Right lobe of liver (tissue), 6 donors: ENCODE results near the gene GLP1R. TPM values are rescaled to one million over a fixed set of nuclear protein-coding genes. Genes with fewer than 3 reads are reported as not detected.

Source experiments
- ATAC-seq, 4 donors: fragments of 200-7000 bp; cut with Tn5 transposase; one replicate each; pipeline ENCODE4 v1.9.1; 2020; ENCODE audit warnings: mild to moderate bottlenecking in 4 of 4, moderate library complexity in 4 of 4
- DNase-seq, 3 donors: peaks; one replicate each; pipeline ENCODE4 v3.0.0-alpha.2; 2020
- H3K27ac ChIP-seq, 3 donors: fragments of 200-600 bp; one replicate each; pipeline ENCODE4 v1.8.0; 2022
- H3K27me3 ChIP-seq, 2 donors: fragments of 200-600 bp; one replicate each; pipeline ENCODE4 v1.8.0; 2022
- H3K36me3 ChIP-seq, 4 donors: fragments of 200-600 bp; sonication (generic) in 1 of 4; one replicate each; pipeline versions ENCODE4 v1.5.1 to v1.8.0; 2017 to 2022; ENCODE audit warnings: control low read depth in 1 of 4
- H3K4me1 ChIP-seq, 4 donors: fragments of 200-600 bp; sonication (generic) in 1 of 4; one replicate each; pipeline versions ENCODE4 v1.5.1 to v1.8.0; 2017 to 2022; ENCODE audit warnings: control low read depth in 1 of 4
- H3K4me3 ChIP-seq, 3 donors: fragments of 200-600 bp; one replicate each; pipeline ENCODE4 v1.8.0; 2022
- H3K9me3 ChIP-seq, 4 donors: fragments of 200-600 bp; sonication (generic) in 1 of 4; one replicate each; pipeline versions ENCODE4 v1.5.1 to v1.8.0; 2017 to 2022; ENCODE audit warnings: control low read depth in 1 of 4
- POLR2A ChIP-seq: fragments of 450-650 bp; IDR thresholded peaks from one replicate; pipeline ENCODE4 v1.6.1; 2017; ENCODE audit warnings: antibody characterized with exemption, mild to moderate bottlenecking
- WGBS: methylation state at CpG from one replicate; pipeline ENCODE4 v1.1.6; 2018; ENCODE audit warnings: low coverage, low lambda C conversion rate; ENCODE audit not compliant: insufficient coverage; ENCODE audit errors: missing lambda C conversion rate; 5-methylcytosine and 5-hydroxymethylcytosine counted together
- intact Hi-C, 2 donors: fragments of 100-400 bp; cut with DNase I; formaldehyde crosslinking; loops; one replicate each; pipeline versions ENCODE4 v1.11.2 to v1.14.1; 2022
- total RNA-seq, 6 experiments: library from RNA; depleted of rRNA in 2 of 6; stranded (reverse); fragments of >200 nt in 2 of 6; fragmentation: NEBNext Ultra II Directional in 3 of 6; extraction: Animal tissue kit (Norgen Biotek cat#: 25700) in 3 of 6; gene quantifications; one replicate each; pipeline versions ENCODE4 v1.1.0 to v1.2.4, GENCODE V29; 2016 to 2023
- TF ChIP-seq, protein P1 (sequence below), 4 donors: fragments of 200-600 bp in 3 of 4; fragments of 450-650 bp in 1 of 4; IDR thresholded peaks; one replicate each; pipeline versions ENCODE4 v1.5.1 to v1.8.0; 2016 to 2022; ENCODE audit warnings: antibody characterized with exemption in 4 of 4, mild to moderate bottlenecking in 2 of 4
- donor health status: DM: no; HTN: yes; CAD: no.
- donor health status: DM: no; HTN: no; CAD: no.
- donor health status: DM: no; HTN: no; CAD: no.
- donor health status: DM: no; HTN: yes; CAD: no.
- donor health status: DM: no; HTN: yes; CAD: no.

The GLP1R gene
- total RNA-seq, 6 experiments from 2014 or later, result not detected

- H3K27ac ChIP-seq, result no peak overlapping the region
- intact Hi-C loops, result no loop called here
- H3K4me1 ChIP-seq, result no peaks in the 10 kb centered on the region
- DNase-seq (no peak), ATAC-seq (peak in 1 of 4 donors; percentile 45)
- TF ChIP-seq POLR2A, result no peak
- TF ChIP-seq, protein P1, sequence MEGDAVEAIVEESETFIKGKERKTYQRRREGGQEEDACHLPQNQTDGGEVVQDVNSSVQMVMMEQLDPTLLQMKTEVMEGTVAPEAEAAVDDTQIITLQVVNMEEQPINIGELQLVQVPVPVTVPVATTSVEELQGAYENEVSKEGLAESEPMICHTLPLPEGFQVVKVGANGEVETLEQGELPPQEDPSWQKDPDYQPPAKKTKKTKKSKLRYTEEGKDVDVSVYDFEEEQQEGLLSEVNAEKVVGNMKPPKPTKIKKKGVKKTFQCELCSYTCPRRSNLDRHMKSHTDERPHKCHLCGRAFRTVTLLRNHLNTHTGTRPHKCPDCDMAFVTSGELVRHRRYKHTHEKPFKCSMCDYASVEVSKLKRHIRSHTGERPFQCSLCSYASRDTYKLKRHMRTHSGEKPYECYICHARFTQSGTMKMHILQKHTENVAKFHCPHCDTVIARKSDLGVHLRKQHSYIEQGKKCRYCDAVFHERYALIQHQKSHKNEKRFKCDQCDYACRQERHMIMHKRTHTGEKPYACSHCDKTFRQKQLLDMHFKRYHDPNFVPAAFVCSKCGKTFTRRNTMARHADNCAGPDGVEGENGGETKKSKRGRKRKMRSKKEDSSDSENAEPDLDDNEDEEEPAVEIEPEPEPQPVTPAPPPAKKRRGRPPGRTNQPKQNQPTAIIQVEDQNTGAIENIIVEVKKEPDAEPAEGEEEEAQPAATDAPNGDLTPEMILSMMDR (IDR thresholded peaks at IDR 0.05), result no peak
- WGBS, result 21% methylated on average over 4 of the region's 4 CpGs
- no peak overlapping the region for H3K4me3 ChIP-seq
- H3K9me3 ChIP-seq, result no peaks in the 10 kb centered on the region
- no peaks in the 10 kb centered on the region for H3K27me3 ChIP-seq
- H3K36me3 ChIP-seq, result no peaks in the 10 kb centered on the region
These were observed 11.5 kb upstream of the GLP1R start for GRCh38 chr6:39037082-39037508.

- no peaks in the 10 kb centered on the region for H3K27me3 ChIP-seq
These were observed 10.9 kb upstream of the GLP1R start for GRCh38 chr6:39037707-39038106.

GRCh38 chr6:39040080-39040673, 8.4 kb upstream of the GLP1R start:
- DNase-seq, result no peak
- H3K4me3 ChIP-seq, result no peak overlapping the region
- TF ChIP-seq POLR2A, result no peak
- TF ChIP-seq, protein P1 (IDR thresholded peaks at IDR 0.05), result no peak
- ATAC-seq, result no peak
- intact Hi-C loops, result no loop called here
- no peaks in the 10 kb centered on the region for H3K36me3 ChIP-seq
- H3K4me1 ChIP-seq, result no peaks in the 10 kb centered on the region
- no peaks in the 10 kb centered on the region for H3K27me3 ChIP-seq
- no peak overlapping the region for H3K27ac ChIP-seq
- 67% methylated on average over 7 of the region's 10 CpGs for WGBS
- H3K9me3 ChIP-seq, result no peaks in the 10 kb centered on the region

More at GRCh38 chr6:39037707-39038106, 10.9 kb upstream of the GLP1R start:
- Histone ChIP-seq H3K4me3 (no peak overlapping the region), H3K27ac (no peak overlapping the region), H3K9me3 (no peaks in the 10 kb centered on the region), H3K4me1 (no peaks in the 10 kb centered on the region), H3K36me3 (no peaks in the 10 kb centered on the region)
- intact Hi-C loops, result no loop called here
- no peak for ATAC-seq
- 6% methylated on average over 2 of the region's 6 CpGs for WGBS
- no peak for DNase-seq
- no peak for TF ChIP-seq POLR2A
- TF ChIP-seq, protein P1 (IDR thresholded peaks at IDR 0.05), result no peak

- Histone ChIP-seq H3K36me3 (no peaks in the 10 kb centered on the region), H3K4me3 (no peak overlapping the region), H3K9me3 (no peaks in the 10 kb centered on the region), H3K27me3 (no peaks in the 10 kb centered on the region), H3K27ac (no peak overlapping the region), H3K4me1 (no peaks in the 10 kb centered on the region)
- TF ChIP-seq, protein P1 (IDR thresholded peaks at IDR 0.05), result no peak
- TF ChIP-seq POLR2A, result no peak
- DNase-seq (no peak), ATAC-seq (no peak)
- WGBS, result 63% methylated on average over 2 of the region's 2 CpGs
- intact Hi-C loops, result no loop called here
These were observed 7.5 kb upstream of the GLP1R start for GRCh38 chr6:39041072-39041471.
